Esophagus (tissue), 2 donors: ENCODE results near the gene SLC6A17. TPM values are rescaled to one million over a fixed set of nuclear protein-coding genes. Genes with fewer than 3 reads are reported as not detected.

Experiments used
- H3K27ac ChIP-seq, 2 donors: one replicate each; pipeline ENCODE4 v1.5.1; 2013; ENCODE audit warnings: low read depth in 2 of 2, mild to moderate bottlenecking in 2 of 2, inconsistent platforms in 1 of 2, low read length in 1 of 2, moderate library complexity in 1 of 2
- H3K27me3 ChIP-seq, 2 donors: one replicate each; pipeline ENCODE4 v1.6.1; 2013; ENCODE audit warnings: low read length in 2 of 2, control low read depth in 1 of 2, mild to moderate bottlenecking in 1 of 2; ENCODE audit not compliant: insufficient read depth in 2 of 2, control insufficient read depth in 1 of 2
- H3K36me3 ChIP-seq, 2 donors: one replicate each; pipeline ENCODE4 v1.6.1; 2013; ENCODE audit warnings: low read length in 1 of 2; ENCODE audit not compliant: control insufficient read depth in 2 of 2, insufficient read depth in 2 of 2
- H3K4me1 ChIP-seq, 2 donors: one replicate each; pipeline ENCODE4 v1.6.1; 2013; ENCODE audit warnings: low read length in 1 of 2; ENCODE audit not compliant: control insufficient read depth in 2 of 2, insufficient read depth in 2 of 2
- H3K4me3 ChIP-seq, 2 donors: one replicate each; pipeline ENCODE4 v1.5.1; 2013; ENCODE audit warnings: low read length in 2 of 2, mild to moderate bottlenecking in 2 of 2, low read depth in 1 of 2, moderate library complexity in 1 of 2
- H3K9me3 ChIP-seq, 2 donors: one replicate each; pipeline ENCODE4 v1.6.1; 2013; ENCODE audit warnings: mild to moderate bottlenecking in 2 of 2, low read depth in 1 of 2, low read length in 1 of 2, moderate library complexity in 1 of 2; ENCODE audit not compliant: control insufficient read depth in 2 of 2, insufficient read depth in 1 of 2
- WGBS, 2 donors: extraction: QIAGEN DNeasy Blood & Tissue Kit; methylation state at CpG; one replicate each; pipeline ENCODE4 v1.1.7; 2013; 5-methylcytosine and 5-hydroxymethylcytosine counted together
- polyA plus RNA-seq, 2 donors: library from polyadenylated mRNA; stranded (reverse); fragments of 200-250 nt; gene quantifications; one replicate each; pipeline ENCODE4 v1.2.3, GENCODE V29; 2013
- donor health status: healthy with polysubstance abuse.
- donor health status: Bipolar disorder and iron deficiency.

Gene SLC6A17
- polyA plus RNA-seq, 2 donors, result 0.08 to 0.19 TPM

GRCh38 chr1:110250008-110250407 lies 99.7 kb downstream of the SLC6A17 start:
- H3K36me3 ChIP-seq, result no peaks in the 10 kb centered on the region
- WGBS, 2 donors, result 80 to 94% methylated on average over 4 of the region's 4 CpGs
- no peaks in the 10 kb centered on the region for H3K27me3 ChIP-seq
- no peaks in the 10 kb centered on the region for H3K4me1 ChIP-seq
- H3K9me3 ChIP-seq, result no peaks in the 10 kb centered on the region
- H3K27ac ChIP-seq, result no peak overlapping the region
- H3K4me3 ChIP-seq, result no peak overlapping the region

GRCh38 chr1:110250749-110251148 lies 100.5 kb downstream of the SLC6A17 start:
- H3K36me3 ChIP-seq, result no peaks in the 10 kb centered on the region
- no peaks in the 10 kb centered on the region for H3K27me3 ChIP-seq
- WGBS, 2 donors, result 54 to 92% methylated on average over 2 of the region's 2 CpGs
- H3K4me3 ChIP-seq, result no peak overlapping the region
- no peaks in the 10 kb centered on the region for H3K9me3 ChIP-seq
- no peaks in the 10 kb centered on the region for H3K4me1 ChIP-seq
- no peak overlapping the region for H3K27ac ChIP-seq

Other genes starting within 250 kb of the SLC6A17 start
- 1 to 10 TPM; 5.6 to 5.7 TPM for gene CSF1, start 239.6 kb upstream of the SLC6A17 start, polyA plus RNA-seq
- gene AHCYL1, start 165.7 kb upstream of the SLC6A17 start, polyA plus RNA-seq, result 10 to 100 TPM; 22.6 to 34.7 TPM
- gene STRIP1, start 115.9 kb upstream of the SLC6A17 start, polyA plus RNA-seq, result 10 to 100 TPM; 12.3 to 14.0 TPM
- gene ALX3, start 79.8 kb upstream of the SLC6A17 start, polyA plus RNA-seq, result under 1 TPM; 0.04 to 0.06 TPM
- gene UBL4B, start 38.1 kb upstream of the SLC6A17 start, polyA plus RNA-seq, result not detected
- 1 to 10 TPM; 1.8 to 1.9 TPM for gene KCNC4, start 59.8 kb downstream of the SLC6A17 start, polyA plus RNA-seq
- gene RBM15, start 188.9 kb downstream of the SLC6A17 start, polyA plus RNA-seq, result 1 to 10 TPM; 2.0 to 4.8 TPM
- under 1 TPM; 0.47 to 0.58 TPM for gene SLC16A4, start 240.5 kb downstream of the SLC6A17 start, polyA plus RNA-seq